ENCODE results near the gene NOXO1. TPM values are rescaled to one million over a fixed set of nuclear protein-coding genes. Genes with fewer than 3 reads are reported as not detected.

Gene NOXO1
- total RNA-seq, 4 donors from 2014 or later: 0.23 to 1.2 TPM; not detected in 2

DNA sequence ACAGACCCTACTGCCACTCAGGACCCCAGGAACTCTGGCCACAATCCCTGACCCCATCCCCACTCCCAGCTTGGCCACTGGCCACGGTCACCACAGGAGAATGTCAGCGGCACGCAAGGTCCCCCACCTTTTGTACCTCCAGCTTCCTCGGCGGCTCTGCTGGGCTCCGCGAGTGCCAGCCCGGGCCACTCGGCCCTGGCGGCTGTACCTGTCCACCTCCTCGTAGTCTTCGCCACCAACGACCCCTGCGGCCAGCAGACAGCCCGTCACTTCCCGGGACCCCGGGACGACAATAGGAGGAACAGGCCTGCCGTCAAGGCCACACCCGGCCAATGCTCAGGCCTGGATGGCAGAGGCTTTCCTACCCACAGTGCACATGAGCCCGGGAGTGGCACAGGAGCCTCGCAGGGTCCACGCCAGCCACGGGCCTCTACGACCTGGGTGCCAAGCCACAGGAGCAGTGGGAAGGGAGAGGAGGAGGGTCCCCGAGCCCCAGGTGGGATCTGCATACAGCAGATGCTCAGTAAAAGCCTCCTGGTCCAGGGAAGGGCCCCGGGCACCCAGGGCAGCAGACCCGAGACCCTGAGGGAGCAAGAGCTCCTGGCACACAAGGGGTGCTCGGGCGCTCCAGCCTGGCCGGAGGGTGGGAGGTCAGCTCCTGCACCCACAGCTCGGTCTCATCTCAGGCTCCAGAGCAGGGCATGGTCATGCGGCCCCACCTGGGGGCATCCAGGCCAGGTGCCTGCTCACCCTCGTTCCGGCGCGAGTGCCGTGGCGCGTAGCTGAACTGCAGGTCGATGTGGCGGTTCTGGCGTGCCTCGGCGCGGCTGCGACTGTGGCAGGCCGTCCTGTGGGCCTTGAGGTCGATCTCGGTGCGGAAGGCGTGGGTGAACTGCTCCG, 20.4 kb upstream of the NOXO1 start:
- DNase-seq (ENCODE audit: low spot score in 2 of 2): no peak
- no peak overlapping the region for H3K4me3 ChIP-seq (ENCODE audit: low read depth, poor library complexity, severe bottlenecking)
- 96 to 97% methylated on average over 47 to 50 of the region's 53 CpGs for WGBS, 2 donors
- TF ChIP-seq, protein P1, sequence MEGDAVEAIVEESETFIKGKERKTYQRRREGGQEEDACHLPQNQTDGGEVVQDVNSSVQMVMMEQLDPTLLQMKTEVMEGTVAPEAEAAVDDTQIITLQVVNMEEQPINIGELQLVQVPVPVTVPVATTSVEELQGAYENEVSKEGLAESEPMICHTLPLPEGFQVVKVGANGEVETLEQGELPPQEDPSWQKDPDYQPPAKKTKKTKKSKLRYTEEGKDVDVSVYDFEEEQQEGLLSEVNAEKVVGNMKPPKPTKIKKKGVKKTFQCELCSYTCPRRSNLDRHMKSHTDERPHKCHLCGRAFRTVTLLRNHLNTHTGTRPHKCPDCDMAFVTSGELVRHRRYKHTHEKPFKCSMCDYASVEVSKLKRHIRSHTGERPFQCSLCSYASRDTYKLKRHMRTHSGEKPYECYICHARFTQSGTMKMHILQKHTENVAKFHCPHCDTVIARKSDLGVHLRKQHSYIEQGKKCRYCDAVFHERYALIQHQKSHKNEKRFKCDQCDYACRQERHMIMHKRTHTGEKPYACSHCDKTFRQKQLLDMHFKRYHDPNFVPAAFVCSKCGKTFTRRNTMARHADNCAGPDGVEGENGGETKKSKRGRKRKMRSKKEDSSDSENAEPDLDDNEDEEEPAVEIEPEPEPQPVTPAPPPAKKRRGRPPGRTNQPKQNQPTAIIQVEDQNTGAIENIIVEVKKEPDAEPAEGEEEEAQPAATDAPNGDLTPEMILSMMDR (IDR thresholded peaks at IDR 0.05): no peak
- no peak for TF ChIP-seq POLR2A (IDR thresholded peaks at IDR 0.05)
- intact Hi-C loops (cut with DNase I; ENCODE audit: low total_unique reads): no loop called here

GRCh38 chr16:2001035-2001434, 19.8 kb upstream of the NOXO1 start:
- intact Hi-C loops (cut with DNase I; ENCODE audit: low total_unique reads): no loop called here
- no peak for DNase-seq (ENCODE audit: low spot score in 2 of 2)
- 94 to 97% methylated on average over 19 of the region's 19 CpGs for WGBS, 2 donors
- TF ChIP-seq, protein P1 (IDR thresholded peaks at IDR 0.05): no peak
- H3K4me3 ChIP-seq (ENCODE audit: low read depth, poor library complexity, severe bottlenecking): no peak overlapping the region

GRCh38 chr16:1999866-2000514, 18.7 kb upstream of the NOXO1 start:
- no peak overlapping the region for H3K4me3 ChIP-seq (ENCODE audit: low read depth, poor library complexity, severe bottlenecking)
- TF ChIP-seq POLR2A (IDR thresholded peaks at IDR 0.05): no peak
- TF ChIP-seq, protein P1 (IDR thresholded peaks at IDR 0.05): no peak
- no peak for DNase-seq (ENCODE audit: low spot score in 2 of 2)
- 74 to 86% methylated on average over 18 to 28 of the region's 28 CpGs for WGBS, 2 donors
- intact Hi-C loops (cut with DNase I; ENCODE audit: low total_unique reads): no loop called here

DNA sequence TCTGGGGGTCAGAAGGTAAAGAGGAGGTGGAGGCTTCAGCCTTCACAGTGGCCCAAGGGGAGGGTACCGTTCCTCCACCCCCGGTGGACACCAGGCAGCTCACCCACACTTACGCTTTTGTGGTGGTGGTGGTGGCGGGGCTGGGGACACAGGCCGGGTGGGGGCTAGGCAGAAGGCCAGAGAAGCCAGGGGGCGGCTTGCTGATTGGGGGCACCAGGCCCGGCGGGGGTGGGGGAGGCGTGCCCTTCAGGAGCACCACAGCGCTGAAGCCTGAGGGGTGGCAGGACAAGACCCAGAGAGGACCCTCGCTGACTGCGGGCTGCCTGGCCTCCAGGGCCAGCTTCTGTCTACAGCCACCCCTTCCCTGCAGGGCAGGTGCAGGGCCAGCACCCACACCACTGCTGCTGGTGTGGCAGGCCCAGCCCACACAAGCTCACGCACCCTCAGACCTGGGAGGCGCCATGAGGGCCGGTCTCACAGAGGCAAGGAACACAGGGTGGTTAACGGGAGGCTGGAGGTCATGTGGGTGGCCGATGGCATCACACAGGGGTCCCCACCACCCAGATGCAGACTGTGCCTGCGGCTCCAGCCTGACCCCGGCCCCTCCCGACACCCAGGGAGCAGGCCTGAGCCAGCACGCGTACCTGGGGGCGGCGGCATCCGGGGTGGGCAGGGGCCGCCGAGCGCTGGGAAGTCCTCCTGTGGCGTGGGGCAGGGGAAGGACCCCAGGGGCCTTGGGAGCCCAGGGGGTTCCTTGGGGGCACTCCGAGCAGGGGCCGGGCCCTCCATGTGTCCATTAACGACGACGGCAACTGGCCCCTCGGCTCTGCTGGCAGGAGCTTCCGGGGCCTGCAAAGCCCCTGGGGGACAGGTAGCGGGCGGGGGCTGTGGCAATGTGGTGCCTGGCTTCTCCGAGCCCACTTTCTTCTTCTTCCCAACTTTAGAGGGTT, 17.9 kb upstream of the NOXO1 start:
- intact Hi-C loops (cut with DNase I; ENCODE audit: low total_unique reads): no loop called here
- no peak for TF ChIP-seq POLR2A (IDR thresholded peaks at IDR 0.05)
- TF ChIP-seq, protein P1 (IDR thresholded peaks at IDR 0.05): no peak
- 91% methylated on average over 17 to 24 of the region's 39 CpGs for WGBS, 2 donors
- H3K4me3 ChIP-seq (ENCODE audit: low read depth, poor library complexity, severe bottlenecking): no peak overlapping the region
- no peak for DNase-seq (ENCODE audit: low spot score in 2 of 2)

DNA sequence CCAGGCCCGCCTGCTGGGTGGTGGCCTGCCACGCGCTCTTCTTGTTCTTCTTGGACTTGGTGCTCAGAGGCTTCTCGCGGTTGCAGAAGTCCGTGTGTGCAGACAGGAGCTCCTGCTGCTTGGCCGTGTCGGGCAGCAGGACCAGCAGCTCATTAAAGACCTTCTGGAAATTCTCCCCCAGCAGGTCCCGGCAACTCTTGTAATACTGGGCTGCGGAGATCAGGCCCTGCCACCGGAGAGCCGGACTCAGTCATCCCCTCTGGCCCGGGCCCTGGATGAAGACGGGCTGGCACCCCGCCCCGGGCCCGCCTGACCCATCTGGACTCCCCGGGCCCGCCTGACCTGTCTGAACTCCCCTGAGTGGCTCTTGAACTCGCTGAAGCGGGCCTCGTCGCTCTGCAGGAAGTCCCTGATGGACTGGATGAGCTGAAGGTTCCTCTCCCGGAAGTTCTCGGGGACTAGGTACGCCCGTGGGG, 17.1 kb upstream of the NOXO1 start:
- 86 to 93% methylated on average over 19 to 25 of the region's 27 CpGs for WGBS, 2 donors
- intact Hi-C loops (cut with DNase I; ENCODE audit: low total_unique reads): no loop called here
- no peak for DNase-seq (ENCODE audit: low spot score in 2 of 2)
- H3K4me3 ChIP-seq (ENCODE audit: low read depth, poor library complexity, severe bottlenecking): no peak overlapping the region
- no peak for TF ChIP-seq POLR2A (IDR thresholded peaks at IDR 0.05)
- TF ChIP-seq, protein P1 (IDR thresholded peaks at IDR 0.05): no peak

All from lower leg skin (tissue), 4 donors.